Measurements from ENCODE around the gene EP300. TPM values are rescaled to one million over a fixed set of nuclear protein-coding genes. Genes with fewer than 3 reads are reported as not detected.

The EP300 gene
- total and polyA plus RNA-seq, 2 of the 8 experiments (the other 6 are each of a cell fraction or from before 2014, with no cell fraction given) = 39.5 to 109 TPM

GRCh38 chr22:41201141-41201540 lies 108.7 kb downstream of the EP300 start:
- no peak overlapping the region for H4K5ac ChIP-seq (ENCODE audit: insufficient read length, low read depth, low read length)
- no peak overlapping the region for H2AK5ac ChIP-seq (ENCODE audit: low read depth, low read length)
- H3K56ac ChIP-seq (replicated peaks; ENCODE audit: insufficient read length, low read depth, low read length) = no peak overlapping the region
- H2BK120ac ChIP-seq (replicated peaks; ENCODE audit: low read depth, low read length) = no peak overlapping the region
- no peaks in the 10 kb centered on the region for H3K36me3 ChIP-seq (ENCODE audit: control insufficient read depth in 2 of 4, insufficient read depth in 4 of 4, low read length in 3 of 4)
- no peak overlapping the region for H4K91ac ChIP-seq (replicated peaks; ENCODE audit: insufficient read length, low read length)
- H3K9ac ChIP-seq (replicated peaks in 1 of 4; ENCODE audit: extremely low read depth in 1 of 4, low read depth in 3 of 4, low read length in 3 of 4) = no peak overlapping the region
- H3K23ac ChIP-seq (ENCODE audit: insufficient read length) = no peak overlapping the region
- no peak overlapping the region for H3K4ac ChIP-seq (replicated peaks; ENCODE audit: insufficient read length, low read depth, low read length)
- no peak overlapping the region for H2BK5ac ChIP-seq (ENCODE audit: low read depth, low read length)
- no peak overlapping the region for H3K27ac ChIP-seq (ENCODE audit: low read depth, low read length)
- TF ChIP-seq POLR2A (IDR thresholded peaks at IDR 0.05; ENCODE audit: control extremely low read depth in 1 of 2, low read depth in 2 of 2, low read length in 2 of 2) = no peak
- TF ChIP-seq SP2 (IDR thresholded peaks at IDR 0.05; ENCODE audit: low read length) = no peak
- H2BK20ac ChIP-seq (ENCODE audit: low read length) = no peak overlapping the region
- ChIA-PET CTCF (ENCODE audit: partially characterized antibody) (interaction anchor here (1.4 to 3.4 kb wide), 2 partner anchors 10 to 36 kb away, joined by 6 to 10 read pairs; no protein-coding TSS in a partner anchor), POLR2A (ENCODE audit: partially characterized antibody) (interaction anchor here (1.3 to 1.4 kb wide), 2 partner anchors 11 to 25 kb away, joined by 4 to 5 read pairs; no protein-coding TSS in a partner anchor)
- no peak overlapping the region for H3K18ac ChIP-seq (ENCODE audit: extremely low read depth, low read length)
- no peaks in the 10 kb centered on the region for H3K9me3 ChIP-seq (ENCODE audit: insufficient read depth in 2 of 2, low read depth in 1 of 2, low read length in 1 of 2)
- H3K27me3 ChIP-seq (replicated peaks in 1 of 4; ENCODE audit: control insufficient read depth in 3 of 4, extremely low read depth in 1 of 4, insufficient read depth in 3 of 4, low read length in 3 of 4) = peaks cover 0 to 20% (median 14%) of the 10 kb centered on the region in 4 experiments; a peak in 6 of 7 replicates
- FAIRE-seq (no peak), DNase-seq (ENCODE audit: low read depth in 1 of 2, low spot score in 2 of 2) (no peak)
- no peak overlapping the region for H4K8ac ChIP-seq (ENCODE audit: extremely low read depth, insufficient read depth, low read length)
- H2AFZ ChIP-seq (ENCODE audit: low read length) = no peak overlapping the region
- H2BK15ac ChIP-seq (ENCODE audit: low read length) = peak overlapping the region; percentile 12; the same call in 1 of the 2 replicates
- no peak overlapping the region for H2BK12ac ChIP-seq (ENCODE audit: low read depth, low read length)
- H3K4me2 ChIP-seq (ENCODE audit: insufficient read depth in 1 of 2, low read depth in 2 of 2, low read length in 2 of 2) = no peak overlapping the region
- H3K79me2 ChIP-seq (ENCODE audit: control insufficient read depth in 1 of 2, insufficient read depth in 2 of 2, low read length in 2 of 2) = peaks cover 0 to 7% of the 10 kb centered on the region in 2 experiments; a peak in 2 of 4 replicates
- H3K4me3 ChIP-seq (ENCODE audit: extremely low read depth in 1 of 4, insufficient read depth in 2 of 4, low read depth in 3 of 4, low read length in 4 of 4) = no peak overlapping the region
- peaks cover 0 to 6% (median under 1%) of the 10 kb centered on the region in 4 experiments; a peak in 3 of 7 replicates for H3K4me1 ChIP-seq (replicated peaks in 1 of 4; ENCODE audit: control insufficient read depth in 3 of 4, insufficient read depth in 4 of 4, low read length in 3 of 4)
- peaks cover 19% of the 10 kb centered on the region for H3K23me2 ChIP-seq (ENCODE audit: low read depth, low read length)
- WGBS, 2 experiments (ENCODE audit: extremely low coverage in 1 of 2, insufficient coverage in 1 of 2, insufficient read length in 1 of 2, insufficient replicate concordance in 2 of 2, low coverage in 1 of 2, low lambda C conversion rate in 2 of 2, missing lambda C conversion rate in 1 of 2) = 89% methylated on average over 10 of the region's 10 CpGs; no CpG with 5 or more reads in 1 of the 2 experiments
- no peaks in the 10 kb centered on the region for H4K20me1 ChIP-seq (replicated peaks in 1 of 2; ENCODE audit: control insufficient read depth in 1 of 2, insufficient read depth in 2 of 2, low read length in 2 of 2)
- H3K79me1 ChIP-seq (ENCODE audit: low read depth, low read length) = no peaks in the 10 kb centered on the region
- H3K14ac ChIP-seq (ENCODE audit: insufficient read length) = no peak overlapping the region
